KMS-11 (cell line): ENCODE data around the gene EAF2.

Experiments used
- H2AFZ ChIP-seq: fragments of 200-600 bp; sonication (generic); 2 replicates; pipeline ENCODE4 v1.6.1; 2016; ENCODE audit warnings: antibody characterized with exemption, mixed run types, low read depth
- H3K27ac ChIP-seq: fragments of 200-600 bp; sonication (generic); 2 replicates; pipeline ENCODE4 v1.6.1; 2016; ENCODE audit warnings: mild to moderate bottlenecking, mixed run types
- H3K27me3 ChIP-seq: fragments of 200-600 bp; sonication (generic); 2 replicates; pipeline ENCODE4 v1.6.1; 2017; ENCODE audit warnings: mild to moderate bottlenecking, low read depth, mixed run types, moderate library complexity; ENCODE audit not compliant: insufficient read depth
- H3K36me3 ChIP-seq: fragments of 200-600 bp; sonication (generic); 2 replicates; pipeline ENCODE4 v1.6.1; 2017; ENCODE audit warnings: mild to moderate bottlenecking, mixed run types; ENCODE audit not compliant: insufficient read depth
- H3K4me1 ChIP-seq: fragments of 200-600 bp; sonication (generic); 2 replicates; pipeline ENCODE4 v1.6.1; 2016; ENCODE audit warnings: mild to moderate bottlenecking, low read depth, mixed run types; ENCODE audit not compliant: poor library complexity, severe bottlenecking
- H3K4me2 ChIP-seq: fragments of 200-600 bp; sonication (generic); 2 replicates; pipeline ENCODE4 v1.7.0; 2016; ENCODE audit warnings: mild to moderate bottlenecking, mixed run types
- H3K4me3 ChIP-seq: fragments of 200-600 bp; sonication (generic); IDR thresholded peaks from 2 replicates; pipeline ENCODE4 v1.6.1; 2017; ENCODE audit warnings: low read depth, low read length, mixed read lengths; ENCODE audit not compliant: insufficient read depth
- H3K79me2 ChIP-seq: fragments of 200-600 bp; sonication (generic); 2 replicates; pipeline ENCODE4 v1.6.1; 2016; ENCODE audit warnings: low read depth, mixed run types; ENCODE audit not compliant: insufficient read depth
- H3K9ac ChIP-seq: fragments of 200-600 bp; sonication (generic); 2 replicates; pipeline ENCODE4 v1.6.1; 2016; ENCODE audit warnings: mild to moderate bottlenecking, mixed run types
- H4K20me1 ChIP-seq: fragments of 200-600 bp; sonication (generic); 2 replicates; pipeline ENCODE4 v1.6.1; 2016; ENCODE audit warnings: mild to moderate bottlenecking, mixed run types; ENCODE audit not compliant: insufficient read depth
- TF ChIP-seq, protein P1 (sequence below): fragments of 200-600 bp; sonication (generic); conservative IDR thresholded peaks from 2 replicates; pipeline ENCODE4 v1.6.1; 2017; ENCODE audit warnings: low read depth, mild to moderate bottlenecking, antibody characterized with exemption, low read length, moderate library complexity, mixed read lengths

Gene EAF2

DNA sequence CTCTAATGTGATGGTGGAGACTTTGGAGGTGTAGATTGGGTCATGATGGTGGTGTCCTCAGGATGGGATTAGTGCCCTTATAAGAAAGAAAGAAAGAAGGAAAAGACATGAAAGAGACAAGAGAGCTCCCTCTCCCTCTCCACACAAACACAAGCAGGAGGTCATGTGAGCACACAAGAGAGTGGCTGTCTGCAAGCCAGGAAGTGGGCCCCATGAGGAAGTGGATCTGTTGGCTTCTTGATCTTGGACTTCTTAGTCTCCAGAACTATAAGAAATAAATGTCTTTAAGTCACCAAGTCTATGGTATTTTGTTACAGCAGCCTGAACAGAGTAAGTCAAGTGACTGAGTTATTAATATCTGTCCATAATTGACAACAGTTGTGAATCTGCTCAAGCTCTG is 17.3 kb upstream of the EAF2 start:
- peaks cover 7% of the 10 kb centered on the region; the same call in 1 of the 2 replicates for H3K36me3 ChIP-seq
- no peaks in the 10 kb centered on the region for H4K20me1 ChIP-seq
- no peak overlapping the region for H3K27ac ChIP-seq
- TF ChIP-seq, protein P1, sequence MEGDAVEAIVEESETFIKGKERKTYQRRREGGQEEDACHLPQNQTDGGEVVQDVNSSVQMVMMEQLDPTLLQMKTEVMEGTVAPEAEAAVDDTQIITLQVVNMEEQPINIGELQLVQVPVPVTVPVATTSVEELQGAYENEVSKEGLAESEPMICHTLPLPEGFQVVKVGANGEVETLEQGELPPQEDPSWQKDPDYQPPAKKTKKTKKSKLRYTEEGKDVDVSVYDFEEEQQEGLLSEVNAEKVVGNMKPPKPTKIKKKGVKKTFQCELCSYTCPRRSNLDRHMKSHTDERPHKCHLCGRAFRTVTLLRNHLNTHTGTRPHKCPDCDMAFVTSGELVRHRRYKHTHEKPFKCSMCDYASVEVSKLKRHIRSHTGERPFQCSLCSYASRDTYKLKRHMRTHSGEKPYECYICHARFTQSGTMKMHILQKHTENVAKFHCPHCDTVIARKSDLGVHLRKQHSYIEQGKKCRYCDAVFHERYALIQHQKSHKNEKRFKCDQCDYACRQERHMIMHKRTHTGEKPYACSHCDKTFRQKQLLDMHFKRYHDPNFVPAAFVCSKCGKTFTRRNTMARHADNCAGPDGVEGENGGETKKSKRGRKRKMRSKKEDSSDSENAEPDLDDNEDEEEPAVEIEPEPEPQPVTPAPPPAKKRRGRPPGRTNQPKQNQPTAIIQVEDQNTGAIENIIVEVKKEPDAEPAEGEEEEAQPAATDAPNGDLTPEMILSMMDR, result no peak
- no peak overlapping the region for H3K4me2 ChIP-seq
- no peak overlapping the region for H2AFZ ChIP-seq
- H3K9ac ChIP-seq, result no peak overlapping the region
- H3K27me3 ChIP-seq, result no peaks in the 10 kb centered on the region
- peaks cover 39% of the 10 kb centered on the region for H3K79me2 ChIP-seq
- H3K4me1 ChIP-seq, result peaks cover 7% of the 10 kb centered on the region
- no peak overlapping the region for H3K4me3 ChIP-seq

DNA sequence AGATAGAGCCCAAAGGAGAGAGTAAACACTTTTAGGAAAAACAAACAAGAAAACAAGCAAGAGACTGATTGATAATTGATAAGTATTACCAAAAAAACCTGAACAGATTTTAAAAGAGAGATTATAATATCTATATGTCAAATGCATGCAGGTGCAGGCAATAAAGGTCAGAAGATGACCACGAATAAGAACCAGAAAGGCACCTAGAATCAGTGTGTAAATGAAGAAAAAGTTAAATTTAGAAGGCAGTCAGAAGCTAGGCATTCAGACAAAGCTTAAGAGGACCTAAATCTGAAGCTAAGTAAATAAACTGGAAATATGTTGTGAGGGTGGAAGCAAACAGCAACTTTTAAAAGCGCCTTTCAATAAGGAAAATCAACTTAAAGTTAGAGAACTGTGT is 16.4 kb upstream of the EAF2 start:
- H3K36me3 ChIP-seq, result peaks cover 13% of the 10 kb centered on the region; the same call in 1 of the 2 replicates
- no peak overlapping the region for H3K4me2 ChIP-seq
- H3K4me3 ChIP-seq, result no peak overlapping the region
- H3K79me2 ChIP-seq, result peaks cover 34% of the 10 kb centered on the region
- TF ChIP-seq, protein P1, result no peak
- no peak overlapping the region for H2AFZ ChIP-seq
- peaks cover 7% of the 10 kb centered on the region for H3K4me1 ChIP-seq
- H4K20me1 ChIP-seq, result no peaks in the 10 kb centered on the region
- no peaks in the 10 kb centered on the region for H3K27me3 ChIP-seq
- no peak overlapping the region for H3K9ac ChIP-seq
- no peak overlapping the region for H3K27ac ChIP-seq

DNA sequence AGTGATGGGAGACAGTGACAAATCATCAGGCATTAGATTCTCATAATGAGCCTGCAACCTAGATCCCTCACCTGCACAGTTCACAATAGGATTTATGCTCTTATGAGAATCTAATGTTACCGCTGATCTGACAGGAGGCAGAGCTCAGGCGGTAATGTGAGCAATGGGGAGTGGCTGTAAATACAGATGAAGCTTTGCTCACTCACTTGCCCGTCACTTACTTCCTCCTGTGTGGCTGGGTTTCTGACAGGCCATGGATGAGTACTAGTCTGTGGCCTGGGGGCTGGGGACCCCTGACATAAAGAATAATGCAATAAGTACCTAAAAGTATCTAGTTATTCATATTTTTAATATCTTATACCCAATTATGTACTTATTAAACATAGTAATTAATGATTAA is 15.8 kb upstream of the EAF2 start:
- Histone ChIP-seq H3K4me2 (no peak overlapping the region), H4K20me1 (no peaks in the 10 kb centered on the region), H2AFZ (no peak overlapping the region), H3K36me3 (peaks cover 18% of the 10 kb centered on the region; the same call in 1 of the 2 replicates), H3K4me1 (peaks cover 7% of the 10 kb centered on the region), H3K27ac (no peak overlapping the region), H3K9ac (no peak overlapping the region), H3K4me3 (no peak overlapping the region), H3K79me2 (peaks cover 29% of the 10 kb centered on the region), H3K27me3 (no peaks in the 10 kb centered on the region)
- TF ChIP-seq, protein P1, result no peak

DNA sequence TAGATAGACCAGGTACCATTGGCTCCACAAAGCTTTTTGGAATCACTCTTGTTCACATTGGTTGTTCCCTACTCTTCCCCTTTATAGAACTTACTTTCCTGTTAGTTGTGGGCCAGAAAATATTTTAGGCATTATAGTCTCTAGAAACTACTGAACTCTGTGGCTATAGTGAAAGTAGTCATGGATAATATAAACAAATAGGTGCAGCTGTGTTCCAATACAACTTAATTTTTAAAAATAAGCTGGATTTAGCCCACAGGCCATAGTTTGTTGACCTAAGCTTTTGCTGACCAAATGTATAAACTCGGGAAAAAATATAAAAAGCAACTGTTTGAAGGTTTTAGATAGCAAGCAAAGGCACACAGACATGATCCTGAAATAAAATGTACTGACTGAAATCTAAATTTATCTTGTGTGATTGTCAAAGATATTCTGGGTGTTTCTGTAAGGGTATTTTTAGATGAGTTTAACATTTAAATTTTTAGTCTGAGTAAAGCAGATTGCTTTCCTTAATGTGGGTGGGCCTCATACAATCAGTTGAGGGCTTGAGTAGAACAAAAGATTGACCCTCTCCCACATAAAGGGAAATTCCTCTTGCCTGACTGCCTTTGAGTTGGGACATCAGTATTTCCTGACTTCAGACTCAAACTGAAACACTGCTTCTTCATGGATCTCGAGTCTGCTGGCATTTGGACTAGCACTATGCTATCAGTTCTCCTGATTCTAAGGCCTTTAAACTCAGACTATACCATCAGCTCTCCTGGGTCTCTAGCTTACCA is 13.4 kb upstream of the EAF2 start:
- H3K79me2 ChIP-seq, result peaks cover 12% of the 10 kb centered on the region; the same call in 1 of the 2 replicates
- no peak overlapping the region for H3K9ac ChIP-seq
- H3K4me1 ChIP-seq, result peaks cover 7% of the 10 kb centered on the region
- H3K27me3 ChIP-seq, result no peaks in the 10 kb centered on the region
- TF ChIP-seq, protein P1, result no peak
- no peaks in the 10 kb centered on the region for H4K20me1 ChIP-seq
- no peak overlapping the region for H2AFZ ChIP-seq
- no peak overlapping the region for H3K4me2 ChIP-seq
- H3K36me3 ChIP-seq, result peaks cover 20% of the 10 kb centered on the region; the same call in 1 of the 2 replicates
- H3K4me3 ChIP-seq, result no peak overlapping the region
- no peak overlapping the region for H3K27ac ChIP-seq
